ENCODE measurements around the gene MRTFB.
A peak's percentile ranks its signal among the peaks of the same experiment; 100 is the strongest.

Gene MRTFB

GRCh38 chr16:14198012-14198411, 126.9 kb downstream of the MRTFB start:
- DNase-seq: no peak

GRCh38 chr16:14198572-14198971, 127.5 kb downstream of the MRTFB start:
- 100% methylated on average over 1 of the region's 1 CpG for WGBS
- H2BK5ac ChIP-seq (ENCODE audit: low read depth, low read length, poor library complexity, severe bottlenecking): no peak overlapping the region
- H3K23ac ChIP-seq (ENCODE audit: low read length in 2 of 2): no peak overlapping the region
- H3K36me3 ChIP-seq (ENCODE audit: control insufficient read depth in 1 of 2, insufficient read depth in 2 of 2, low read depth in 1 of 2, low read length in 2 of 2): peaks cover 0 to 2% of the 10 kb centered on the region in 2 experiments
- H2BK15ac ChIP-seq (ENCODE audit: low read depth, poor library complexity, severe bottlenecking): no peak overlapping the region
- H2BK120ac ChIP-seq (ENCODE audit: low read depth, low read length): no peak overlapping the region
- no peak overlapping the region for H3K14ac ChIP-seq (ENCODE audit: low read length in 2 of 2)
- no peak for DNase-seq
- no peaks in the 10 kb centered on the region for H3K9me3 ChIP-seq (ENCODE audit: control insufficient read depth, low read length)
- no peak overlapping the region for H3K4me3 ChIP-seq (ENCODE audit: insufficient read depth in 1 of 2, low read depth in 1 of 2, low read length in 2 of 2)
- no peak overlapping the region for H4K8ac ChIP-seq (ENCODE audit: low read length)
- H2AK5ac ChIP-seq (ENCODE audit: low read length, severe bottlenecking): no peak overlapping the region
- H3K27me3 ChIP-seq (ENCODE audit: control insufficient read depth in 1 of 2, insufficient read depth in 1 of 2, low read length in 2 of 2): no peaks in the 10 kb centered on the region
- H3K18ac ChIP-seq (ENCODE audit: low read depth in 1 of 2, low read length in 2 of 2): no peak overlapping the region
- H3K9ac ChIP-seq (ENCODE audit: low read length): no peak overlapping the region
- H3K4me2 ChIP-seq (ENCODE audit: low read length, poor library complexity, severe bottlenecking): no peak overlapping the region
- H4K91ac ChIP-seq (ENCODE audit: low read length): no peak overlapping the region
- no peak overlapping the region for H2AFZ ChIP-seq (ENCODE audit: low read depth, low read length)
- H2BK12ac ChIP-seq (ENCODE audit: low read length in 2 of 2): no peak overlapping the region
- H3K27ac ChIP-seq (ENCODE audit: low read length, poor library complexity, severe bottlenecking): no peak overlapping the region
- no peak overlapping the region for H3K4ac ChIP-seq (ENCODE audit: low read depth in 1 of 2, low read length in 2 of 2)
- H3K79me1 ChIP-seq (replicated peaks; ENCODE audit: low read length, poor library complexity, severe bottlenecking): peaks cover 15% of the 10 kb centered on the region
- no peaks in the 10 kb centered on the region for H3K4me1 ChIP-seq (ENCODE audit: control insufficient read depth, insufficient read depth, low read depth, low read length)

More at GRCh38 chr16:14198012-14198411, 126.9 kb downstream of the MRTFB start:
- Histone ChIP-seq H3K14ac (ENCODE audit: low read length in 2 of 2) (no peak overlapping the region), H3K4me3 (ENCODE audit: insufficient read depth in 1 of 2, low read depth in 1 of 2, low read length in 2 of 2) (no peak overlapping the region), H4K91ac (ENCODE audit: low read length) (no peak overlapping the region), H2BK5ac (ENCODE audit: low read depth, low read length, poor library complexity, severe bottlenecking) (no peak overlapping the region), H2BK15ac (ENCODE audit: low read depth, poor library complexity, severe bottlenecking) (no peak overlapping the region), H3K36me3 (ENCODE audit: control insufficient read depth in 1 of 2, insufficient read depth in 2 of 2, low read depth in 1 of 2, low read length in 2 of 2) (peaks cover 0 to 2% of the 10 kb centered on the region in 2 experiments), H2AFZ (ENCODE audit: low read depth, low read length) (no peak overlapping the region), H3K4me1 (ENCODE audit: control insufficient read depth, insufficient read depth, low read depth, low read length) (no peaks in the 10 kb centered on the region), H2AK5ac (ENCODE audit: low read length, severe bottlenecking) (no peak overlapping the region), H2BK120ac (ENCODE audit: low read depth, low read length) (no peak overlapping the region), H3K18ac (ENCODE audit: low read depth in 1 of 2, low read length in 2 of 2) (no peak overlapping the region), H3K27me3 (ENCODE audit: control insufficient read depth in 1 of 2, insufficient read depth in 1 of 2, low read length in 2 of 2) (no peaks in the 10 kb centered on the region), H3K9ac (ENCODE audit: low read length) (no peak overlapping the region), H2BK12ac (ENCODE audit: low read length in 2 of 2) (no peak overlapping the region), H3K23ac (ENCODE audit: low read length in 2 of 2) (no peak overlapping the region), H3K9me3 (ENCODE audit: control insufficient read depth, low read length) (no peaks in the 10 kb centered on the region), H3K27ac (ENCODE audit: low read length, poor library complexity, severe bottlenecking) (no peak overlapping the region), H3K4me2 (ENCODE audit: low read length, poor library complexity, severe bottlenecking) (no peak overlapping the region), H4K8ac (ENCODE audit: low read length) (no peak overlapping the region), H3K4ac (ENCODE audit: low read depth in 1 of 2, low read length in 2 of 2) (no peak overlapping the region), H3K79me1 (replicated peaks; ENCODE audit: low read length, poor library complexity, severe bottlenecking) (peaks cover 16% of the 10 kb centered on the region)

GRCh38 chr16:14199199-14199598, 128.1 kb downstream of the MRTFB start:
- Histone ChIP-seq H3K4me3 (ENCODE audit: insufficient read depth in 1 of 2, low read depth in 1 of 2, low read length in 2 of 2) (no peak overlapping the region), H3K4me1 (ENCODE audit: control insufficient read depth, insufficient read depth, low read depth, low read length) (no peaks in the 10 kb centered on the region), H3K14ac (ENCODE audit: low read length in 2 of 2) (no peak overlapping the region), H3K9ac (ENCODE audit: low read length) (no peak overlapping the region), H3K27me3 (ENCODE audit: control insufficient read depth in 1 of 2, insufficient read depth in 1 of 2, low read length in 2 of 2) (no peaks in the 10 kb centered on the region), H2AK5ac (ENCODE audit: low read length, severe bottlenecking) (peak overlapping the region; percentile 4), H3K9me3 (ENCODE audit: control insufficient read depth, low read length) (no peaks in the 10 kb centered on the region), H4K91ac (ENCODE audit: low read length) (no peak overlapping the region), H3K18ac (ENCODE audit: low read depth in 1 of 2, low read length in 2 of 2) (no peak overlapping the region), H2BK5ac (ENCODE audit: low read depth, low read length, poor library complexity, severe bottlenecking) (no peak overlapping the region), H2BK12ac (ENCODE audit: low read length in 2 of 2) (no peak overlapping the region), H3K79me1 (replicated peaks; ENCODE audit: low read length, poor library complexity, severe bottlenecking) (peaks cover 13% of the 10 kb centered on the region), H2BK120ac (ENCODE audit: low read depth, low read length) (no peak overlapping the region), H3K4ac (ENCODE audit: low read depth in 1 of 2, low read length in 2 of 2) (no peak overlapping the region), H2BK15ac (ENCODE audit: low read depth, poor library complexity, severe bottlenecking) (no peak overlapping the region), H3K23ac (ENCODE audit: low read length in 2 of 2) (no peak overlapping the region), H2AFZ (ENCODE audit: low read depth, low read length) (no peak overlapping the region), H3K36me3 (ENCODE audit: control insufficient read depth in 1 of 2, insufficient read depth in 2 of 2, low read depth in 1 of 2, low read length in 2 of 2) (peaks cover 0 to 2% of the 10 kb centered on the region in 2 experiments), H3K4me2 (ENCODE audit: low read length, poor library complexity, severe bottlenecking) (no peak overlapping the region), H4K8ac (ENCODE audit: low read length) (no peak overlapping the region), H3K27ac (ENCODE audit: low read length, poor library complexity, severe bottlenecking) (no peak overlapping the region)
- no peak for DNase-seq
- 90% methylated on average over 4 of the region's 4 CpGs for WGBS

- Histone ChIP-seq H3K27me3 (ENCODE audit: control insufficient read depth in 1 of 2, insufficient read depth in 1 of 2, low read length in 2 of 2) (no peaks in the 10 kb centered on the region), H3K36me3 (ENCODE audit: control insufficient read depth in 1 of 2, insufficient read depth in 2 of 2, low read depth in 1 of 2, low read length in 2 of 2) (peaks cover 0 to 2% of the 10 kb centered on the region in 2 experiments), H3K4ac (ENCODE audit: low read depth in 1 of 2, low read length in 2 of 2) (no peak overlapping the region), H3K23ac (ENCODE audit: low read length in 2 of 2) (no peak overlapping the region), H2BK120ac (ENCODE audit: low read depth, low read length) (no peak overlapping the region), H3K9me3 (ENCODE audit: control insufficient read depth, low read length) (no peaks in the 10 kb centered on the region), H3K9ac (ENCODE audit: low read length) (no peak overlapping the region), H3K4me2 (ENCODE audit: low read length, poor library complexity, severe bottlenecking) (no peak overlapping the region), H4K91ac (ENCODE audit: low read length) (no peak overlapping the region), H3K18ac (ENCODE audit: low read depth in 1 of 2, low read length in 2 of 2) (no peak overlapping the region), H3K4me3 (ENCODE audit: insufficient read depth in 1 of 2, low read depth in 1 of 2, low read length in 2 of 2) (no peak overlapping the region), H3K14ac (ENCODE audit: low read length in 2 of 2) (no peak overlapping the region), H3K79me1 (replicated peaks; ENCODE audit: low read length, poor library complexity, severe bottlenecking) (peaks cover 12% of the 10 kb centered on the region), H3K27ac (ENCODE audit: low read length, poor library complexity, severe bottlenecking) (no peak overlapping the region), H3K4me1 (ENCODE audit: control insufficient read depth, insufficient read depth, low read depth, low read length) (no peaks in the 10 kb centered on the region), H2BK15ac (ENCODE audit: low read depth, poor library complexity, severe bottlenecking) (no peak overlapping the region), H2BK5ac (ENCODE audit: low read depth, low read length, poor library complexity, severe bottlenecking) (no peak overlapping the region), H2BK12ac (ENCODE audit: low read length in 2 of 2) (no peak overlapping the region), H2AFZ (ENCODE audit: low read depth, low read length) (no peak overlapping the region), H4K8ac (ENCODE audit: low read length) (no peak overlapping the region), H2AK5ac (ENCODE audit: low read length, severe bottlenecking) (no peak overlapping the region)
- no peak for DNase-seq
- no CpG with 5 or more reads among the region's 1 CpG for WGBS
These were observed 128.5 kb downstream of the MRTFB start for GRCh38 chr16:14199624-14200023.

Measured in mesenchymal stem cell (in vitro differentiated cells and primary cell).